ENCODE data around the gene MYEF2.

Gene MYEF2, protein sequence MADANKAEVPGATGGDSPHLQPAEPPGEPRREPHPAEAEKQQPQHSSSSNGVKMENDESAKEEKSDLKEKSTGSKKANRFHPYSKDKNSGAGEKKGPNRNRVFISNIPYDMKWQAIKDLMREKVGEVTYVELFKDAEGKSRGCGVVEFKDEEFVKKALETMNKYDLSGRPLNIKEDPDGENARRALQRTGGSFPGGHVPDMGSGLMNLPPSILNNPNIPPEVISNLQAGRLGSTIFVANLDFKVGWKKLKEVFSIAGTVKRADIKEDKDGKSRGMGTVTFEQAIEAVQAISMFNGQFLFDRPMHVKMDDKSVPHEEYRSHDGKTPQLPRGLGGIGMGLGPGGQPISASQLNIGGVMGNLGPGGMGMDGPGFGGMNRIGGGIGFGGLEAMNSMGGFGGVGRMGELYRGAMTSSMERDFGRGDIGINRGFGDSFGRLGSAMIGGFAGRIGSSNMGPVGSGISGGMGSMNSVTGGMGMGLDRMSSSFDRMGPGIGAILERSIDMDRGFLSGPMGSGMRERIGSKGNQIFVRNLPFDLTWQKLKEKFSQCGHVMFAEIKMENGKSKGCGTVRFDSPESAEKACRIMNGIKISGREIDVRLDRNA

GRCh38 chr15:48177766-48178647, at the start of gene MYEF2:
MYEF2 (minus strand) TSS chr15:48178295; CDS start chr15:48178237, 58 bp downstream.
- peak; percentile 37 to 60 for DNase-seq (ENCODE audit: low read depth in 1 of 2, low spot score in 1 of 2)

- no peak for DNase-seq (ENCODE audit: low read depth in 1 of 2, low spot score in 1 of 2)
Measured at GRCh38 chr15:48225771-48226170, 47.7 kb upstream of the MYEF2 start.

DNA sequence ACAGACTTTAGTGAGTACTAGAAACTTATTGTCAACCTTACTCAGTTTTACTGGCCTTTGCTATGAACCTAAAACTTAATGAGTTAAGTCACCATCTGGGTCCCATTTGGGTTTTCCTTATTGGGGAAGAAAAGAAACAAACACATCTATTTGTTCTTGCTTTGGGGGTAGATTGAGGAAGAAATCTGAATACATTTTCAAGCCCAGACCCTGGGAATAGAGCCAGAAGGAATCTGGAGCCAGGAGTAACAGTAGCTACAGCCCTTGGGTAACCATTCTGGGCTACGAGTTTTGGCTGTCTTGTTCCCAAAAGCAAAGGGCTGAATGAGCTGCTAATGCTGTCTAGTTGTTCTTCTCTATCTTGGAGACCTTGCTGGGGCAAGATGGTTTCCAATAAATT, 44.5 kb upstream of the MYEF2 start:
- DNase-seq (ENCODE audit: low read depth in 1 of 2, low spot score in 1 of 2): no peak

GRCh38 chr15:48221885-48222284, 43.8 kb upstream of the MYEF2 start:
- no peak for DNase-seq (ENCODE audit: low read depth in 1 of 2, low spot score in 1 of 2)

GRCh38 chr15:48221261-48221660, 43.2 kb upstream of the MYEF2 start:
- DNase-seq (ENCODE audit: low read depth in 1 of 2, low spot score in 1 of 2): no peak

DNA sequence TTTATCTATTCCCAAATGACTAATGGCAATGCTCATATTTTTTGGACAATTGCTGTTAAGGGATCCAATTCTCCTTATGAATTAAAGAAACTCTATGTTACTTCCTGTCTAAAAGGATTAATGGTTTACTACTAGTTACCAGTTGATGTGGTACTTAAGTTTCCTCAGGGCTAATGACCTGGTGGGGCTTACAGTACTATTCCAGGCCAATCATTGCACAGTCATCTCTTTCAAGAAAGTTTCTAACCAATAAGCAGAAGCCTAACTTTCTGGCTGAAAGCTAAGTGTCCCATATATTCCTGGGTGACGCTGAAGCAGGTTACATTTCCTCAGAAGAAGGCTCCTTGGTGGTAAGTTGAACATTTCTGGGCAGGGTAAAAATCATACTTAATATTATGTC, 27.9 kb upstream of the MYEF2 start, which contains the start of gene SLC12A1:
Gene SLC12A1, plus strand, starts transcription at position 322 of the 400 bp plus-strand sequence. CDS start 1,418 bp downstream, outside the sequence.
- no peak for DNase-seq (ENCODE audit: low read depth in 1 of 2, low spot score in 1 of 2)

- no peak for DNase-seq (ENCODE audit: low read depth in 1 of 2, low spot score in 1 of 2)
Measured at GRCh38 chr15:48202068-48202467, 24.0 kb upstream of the MYEF2 start.

GRCh38 chr15:48191574-48192225, 13.6 kb upstream of the MYEF2 start, which contains the start of gene CTXN2:
CTXN2 (plus strand) TSS chr15:48191665; CDS start chr15:48201301, 9,636 bp downstream.
- no peak for DNase-seq (ENCODE audit: low read depth in 1 of 2, low spot score in 1 of 2)

- DNase-seq (ENCODE audit: low read depth in 1 of 2, low spot score in 1 of 2): no peak
Measured at GRCh38 chr15:48190932-48191573, 13.0 kb upstream of the MYEF2 start.

DNA sequence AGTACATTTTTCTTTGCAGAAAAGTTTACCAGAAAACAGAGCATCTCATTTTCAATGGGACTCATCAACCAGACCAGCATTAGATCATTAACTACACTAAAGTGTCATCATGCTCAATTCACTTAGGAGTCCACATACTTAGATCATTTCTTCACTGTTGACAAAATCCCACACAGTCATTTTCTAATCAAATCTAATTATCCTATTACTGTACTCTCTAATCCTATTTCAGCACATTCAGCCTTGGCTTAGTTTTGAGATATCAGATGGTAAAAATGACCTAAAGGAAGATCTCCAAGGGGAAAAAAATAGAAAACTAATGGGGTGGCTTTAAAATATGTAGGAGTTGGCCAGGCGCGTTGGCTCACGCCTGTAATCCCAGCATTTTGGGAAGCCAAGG, 8.2 kb upstream of the MYEF2 start:
- DNase-seq (ENCODE audit: low read depth in 1 of 2, low spot score in 1 of 2): no peak

DNA sequence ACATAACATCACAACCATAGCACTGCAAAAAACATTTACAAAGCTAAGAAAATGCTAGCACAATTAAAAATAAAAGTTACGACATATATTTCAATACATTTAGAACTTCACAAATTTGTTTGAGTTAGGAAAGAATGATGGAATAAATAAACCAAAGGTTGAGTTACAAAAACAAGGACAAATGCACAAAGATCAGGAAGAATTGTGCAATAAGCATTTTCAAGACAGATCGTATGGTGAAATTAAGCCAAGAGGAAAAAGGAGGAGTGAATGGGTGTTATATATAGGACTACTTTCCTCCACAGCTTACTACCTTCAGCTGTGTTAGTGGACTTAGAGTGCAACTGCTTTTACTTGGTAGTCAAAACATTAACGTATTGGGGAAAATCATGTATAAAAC, 7.4 kb upstream of the MYEF2 start:
- no peak for DNase-seq (ENCODE audit: low read depth in 1 of 2, low spot score in 1 of 2)

DNA sequence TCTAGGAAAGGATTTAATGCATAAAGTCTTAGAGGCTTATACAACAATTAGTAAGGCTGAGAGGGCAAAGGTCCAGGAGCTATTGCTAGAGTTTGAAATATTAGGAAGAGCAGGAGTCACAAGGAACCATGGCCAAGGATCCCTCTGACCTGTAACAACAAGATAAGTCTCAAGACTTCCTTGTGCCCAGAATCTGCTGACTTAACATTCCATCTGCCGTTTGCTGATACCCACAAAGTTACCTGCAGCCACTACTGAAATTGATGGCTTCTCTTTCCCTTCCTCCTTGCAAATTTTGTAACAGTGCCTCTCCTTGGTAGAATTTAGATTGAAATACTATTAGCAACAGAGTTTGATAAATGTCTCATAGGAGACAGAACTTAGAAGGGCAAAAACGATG, 4.7 kb upstream of the MYEF2 start:
- no peak for DNase-seq (ENCODE audit: low read depth in 1 of 2, low spot score in 1 of 2)

- no peak for DNase-seq (ENCODE audit: low read depth in 1 of 2, low spot score in 1 of 2)
Measured at GRCh38 chr15:48178648-48178931, 495 bp upstream of the MYEF2 start.

DNA sequence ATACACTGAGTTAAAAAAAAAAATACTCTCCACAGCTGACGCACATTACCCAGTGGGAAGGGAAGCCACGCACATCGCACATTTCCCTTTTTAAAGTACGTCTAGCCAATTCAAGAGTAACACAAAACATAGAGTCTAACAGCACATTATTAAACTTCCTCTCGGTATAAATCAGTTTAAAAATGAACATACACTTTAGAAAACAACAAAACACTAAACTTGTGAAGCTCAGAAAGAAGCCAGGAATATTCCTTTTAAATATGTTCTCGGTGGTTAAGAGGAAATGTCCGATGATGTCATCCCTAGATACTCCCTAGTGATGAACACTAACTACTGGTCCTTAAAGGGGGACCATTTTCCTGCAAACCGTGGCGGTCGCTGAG, 721 bp downstream of the MYEF2 start:
- DNase-seq (ENCODE audit: low read depth in 1 of 2, low spot score in 1 of 2): no peak

GRCh38 chr15:48176957-48177356, 1.1 kb downstream of the MYEF2 start:
- no peak for DNase-seq (ENCODE audit: low read depth in 1 of 2, low spot score in 1 of 2)

GRCh38 chr15:48176112-48176511, 2.0 kb downstream of the MYEF2 start:
- no peak for DNase-seq (ENCODE audit: low read depth in 1 of 2, low spot score in 1 of 2)

DNA sequence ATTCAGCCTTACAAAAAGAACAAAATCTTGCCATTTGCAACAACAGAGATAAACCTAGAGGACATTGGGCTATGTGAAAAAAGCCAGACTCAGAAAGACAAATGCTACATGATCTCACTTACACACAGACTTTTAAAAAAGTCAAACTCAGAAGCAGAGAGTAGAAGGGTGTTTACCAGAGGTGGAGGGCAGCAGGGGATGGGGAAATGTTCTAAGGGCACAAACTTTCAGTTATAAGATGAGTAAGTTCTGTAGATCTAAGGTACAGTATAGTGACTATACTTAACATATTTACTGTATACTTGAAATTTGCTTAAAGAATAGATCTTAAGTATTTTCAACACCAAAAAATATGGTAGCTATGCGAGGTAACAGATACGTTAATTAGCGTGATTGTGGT, 3.0 kb downstream of the MYEF2 start:
- no peak for DNase-seq (ENCODE audit: low read depth in 1 of 2, low spot score in 1 of 2)

DNA sequence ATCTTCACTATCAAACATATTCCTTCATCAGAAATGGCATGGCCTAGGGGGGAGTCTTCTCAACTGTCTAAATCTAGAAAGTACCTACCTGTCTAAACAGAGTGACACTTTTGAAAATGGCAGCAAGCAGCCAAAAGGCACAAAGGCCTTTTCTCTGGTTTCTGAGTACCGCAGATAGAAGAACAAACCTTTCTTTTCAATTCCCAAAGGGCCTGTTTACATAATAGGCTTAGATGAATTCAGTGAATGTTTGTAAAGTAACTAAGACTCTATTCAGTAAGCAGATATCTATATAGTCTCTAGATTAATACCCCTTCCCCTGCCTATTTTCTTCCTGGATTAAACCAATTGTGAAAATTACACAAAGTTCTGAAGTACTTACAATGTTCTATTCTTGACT, 7.1 kb downstream of the MYEF2 start:
- no peak for DNase-seq (ENCODE audit: low read depth in 1 of 2, low spot score in 1 of 2)

GRCh38 chr15:48168616-48169015, 9.5 kb downstream of the MYEF2 start:
- DNase-seq (ENCODE audit: low read depth in 1 of 2, low spot score in 1 of 2): no peak

DNA sequence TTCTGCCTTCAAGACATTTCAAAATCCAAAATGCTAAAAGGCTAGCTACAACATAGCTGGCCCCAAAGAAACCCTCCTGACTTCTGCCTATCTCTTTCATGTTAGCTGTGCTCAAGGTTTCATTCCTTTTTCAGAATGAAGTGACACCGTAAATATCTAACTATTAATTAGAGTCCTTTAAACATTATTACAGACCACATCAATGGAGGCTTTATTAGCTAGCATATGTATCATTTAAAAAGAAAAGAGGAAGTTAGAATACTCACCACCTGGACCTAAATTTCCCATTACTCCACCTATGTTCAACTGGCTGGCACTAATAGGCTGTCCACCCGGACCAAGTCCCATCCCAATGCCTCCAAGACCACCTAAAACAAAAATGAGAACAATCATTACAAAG, 24.6 kb downstream of the MYEF2 start:
- DNase-seq (ENCODE audit: low read depth in 1 of 2, low spot score in 1 of 2): no peak

DNA sequence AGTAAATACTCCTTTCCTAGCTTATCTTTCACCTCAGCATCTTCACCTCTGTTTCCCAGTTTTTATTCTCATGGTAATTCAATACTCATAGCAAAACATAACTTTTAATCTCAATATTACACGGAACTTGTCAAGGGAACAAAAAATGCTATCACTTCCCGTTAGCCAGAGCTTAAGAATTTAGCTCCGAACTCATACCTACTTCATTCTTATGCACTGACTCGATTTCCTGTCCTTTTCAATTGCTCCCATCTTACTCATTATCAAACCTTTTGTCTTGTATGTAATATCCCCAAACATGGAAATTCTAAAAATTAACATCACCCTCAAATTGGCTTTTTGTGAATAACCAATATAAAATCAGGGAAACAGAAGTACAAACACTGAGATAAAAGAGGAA, 28.2 kb downstream of the MYEF2 start:
- no peak for DNase-seq (ENCODE audit: low read depth in 1 of 2, low spot score in 1 of 2)
